GM23248 (cell line): ENCODE data around the gene IBTK.

Source experiments
- EZH2 ChIP-seq: fragments of 200-600 bp; sonication (generic); IDR thresholded peaks from 2 replicates; pipeline ENCODE4 v1.6.1; 2018; ENCODE audit warnings: antibody characterized with exemption, mild to moderate bottlenecking; ENCODE audit not compliant: insufficient read depth, poor library complexity, severe bottlenecking
- EZH2phosphoT487 ChIP-seq: fragments of 200-600 bp; sonication (generic); IDR thresholded peaks from 2 replicates; pipeline ENCODE4 v1.6.1; 2018; ENCODE audit warnings: antibody characterized with exemption, moderate library complexity, mild to moderate bottlenecking, low read depth; ENCODE audit not compliant: insufficient read depth

GRCh38 chr6:82204020-82204419, 43.5 kb downstream of the IBTK start:
- TF ChIP-seq EZH2 (no peak), EZH2phosphoT487 (no peak)
